Brain microvascular endothelial cell (primary cell): ENCODE results near the gene TMEM106C.

ENCODE experiments used
- DNase-seq: peaks from one replicate; pipeline ENCODE4 v3.0.0-alpha.2; 2020
- H3K27ac ChIP-seq: fragments of 250-450 bp; sonication (Bioruptor Pico); 2 replicates; pipeline ENCODE4 v1.5.1; 2020; ENCODE audit warnings: mild to moderate bottlenecking, moderate library complexity
- H3K27me3 ChIP-seq: fragments of 250-450 bp; sonication (Bioruptor Pico); replicated peaks from 2 replicates; pipeline ENCODE4 v1.5.1; 2020; ENCODE audit warnings: mild to moderate bottlenecking
- H3K36me3 ChIP-seq: fragments of 250-450 bp; sonication (Bioruptor Pico); replicated peaks from 2 replicates; pipeline ENCODE4 v1.5.1; 2020; ENCODE audit warnings: mild to moderate bottlenecking
- H3K4me3 ChIP-seq: 2 replicates; pipeline ENCODE4 v1.5.1; 2011; ENCODE audit warnings: low read depth, mild to moderate bottlenecking, control low read depth, low read length, moderate library complexity
- in situ Hi-C: cut with HindIII; loops from 2 replicates; pipeline ENCODE4 v1.10.0; 2017; ENCODE audit warnings: low sequenced_read_pairs, low pct_ligation_motif_present
- TF ChIP-seq, protein P1 (sequence below): IDR thresholded peaks from 2 replicates; pipeline ENCODE4 v1.5.1; 2011; ENCODE audit warnings: low read depth, mild to moderate bottlenecking, moderate library complexity, low read length, control low read depth, inconsistent platforms; ENCODE audit errors: missing control alignments

TMEM106C gene

DNA sequence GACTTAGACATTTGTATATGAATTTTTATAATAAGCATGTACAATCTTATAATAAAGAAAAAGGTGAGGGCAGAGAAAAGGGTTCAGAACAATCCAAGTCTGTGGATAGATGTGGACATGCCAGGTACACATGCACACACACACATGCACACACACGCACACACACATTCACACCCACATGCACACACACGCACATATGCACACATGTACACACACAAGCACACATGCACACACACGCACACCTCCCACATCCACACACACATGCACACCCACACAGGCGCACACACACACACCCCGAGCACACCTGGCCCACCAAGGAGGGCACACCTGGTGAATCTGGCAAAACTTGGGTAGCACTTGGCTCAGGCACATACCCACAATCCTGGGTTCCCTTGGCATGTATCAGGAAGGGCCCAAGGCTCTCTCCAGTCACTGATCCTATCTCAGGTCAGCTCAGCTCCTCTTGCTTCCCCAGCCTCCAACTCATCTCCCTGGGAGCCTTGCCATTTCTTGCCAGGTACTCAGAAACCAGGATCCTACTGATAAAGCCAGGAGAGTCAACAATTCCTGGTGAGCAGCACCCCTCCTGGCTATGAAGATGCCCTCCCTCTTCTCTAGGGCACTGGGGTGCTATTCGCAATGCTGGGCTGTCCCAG, 18.6 kb upstream of the TMEM106C start:
- H3K27ac ChIP-seq = no peak overlapping the region
- DNase-seq = no peak
- in situ Hi-C loops = no loop called here
- TF ChIP-seq, protein P1, sequence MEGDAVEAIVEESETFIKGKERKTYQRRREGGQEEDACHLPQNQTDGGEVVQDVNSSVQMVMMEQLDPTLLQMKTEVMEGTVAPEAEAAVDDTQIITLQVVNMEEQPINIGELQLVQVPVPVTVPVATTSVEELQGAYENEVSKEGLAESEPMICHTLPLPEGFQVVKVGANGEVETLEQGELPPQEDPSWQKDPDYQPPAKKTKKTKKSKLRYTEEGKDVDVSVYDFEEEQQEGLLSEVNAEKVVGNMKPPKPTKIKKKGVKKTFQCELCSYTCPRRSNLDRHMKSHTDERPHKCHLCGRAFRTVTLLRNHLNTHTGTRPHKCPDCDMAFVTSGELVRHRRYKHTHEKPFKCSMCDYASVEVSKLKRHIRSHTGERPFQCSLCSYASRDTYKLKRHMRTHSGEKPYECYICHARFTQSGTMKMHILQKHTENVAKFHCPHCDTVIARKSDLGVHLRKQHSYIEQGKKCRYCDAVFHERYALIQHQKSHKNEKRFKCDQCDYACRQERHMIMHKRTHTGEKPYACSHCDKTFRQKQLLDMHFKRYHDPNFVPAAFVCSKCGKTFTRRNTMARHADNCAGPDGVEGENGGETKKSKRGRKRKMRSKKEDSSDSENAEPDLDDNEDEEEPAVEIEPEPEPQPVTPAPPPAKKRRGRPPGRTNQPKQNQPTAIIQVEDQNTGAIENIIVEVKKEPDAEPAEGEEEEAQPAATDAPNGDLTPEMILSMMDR = no peak
- no peak overlapping the region for H3K4me3 ChIP-seq
- H3K36me3 ChIP-seq = no peaks in the 10 kb centered on the region
- H3K27me3 ChIP-seq = peaks cover 2% of the 10 kb centered on the region

DNA sequence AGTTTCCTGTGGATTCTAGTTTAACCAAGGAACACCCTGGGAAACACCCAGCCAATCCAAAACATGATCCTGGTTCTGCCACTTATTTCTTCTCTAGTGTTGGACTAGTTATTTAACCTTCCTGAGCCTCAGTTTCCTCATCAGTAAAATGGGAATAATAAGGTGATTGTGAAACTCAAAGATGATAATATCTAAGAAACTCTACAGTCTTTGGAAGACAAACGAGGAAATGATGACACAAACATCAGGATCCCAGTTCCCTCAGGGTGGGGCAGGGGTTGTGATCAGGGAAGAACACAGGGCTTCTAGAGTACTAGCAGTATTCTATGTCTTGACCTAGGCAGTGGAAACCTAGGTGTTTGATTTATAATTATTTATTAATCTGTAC, 18.1 kb upstream of the TMEM106C start:
- TF ChIP-seq, protein P1 = no peak
- Histone ChIP-seq H3K27ac (no peak overlapping the region), H3K4me3 (no peak overlapping the region), H3K27me3 (peaks cover 2% of the 10 kb centered on the region), H3K36me3 (no peaks in the 10 kb centered on the region)
- no peak for DNase-seq
- in situ Hi-C loops = no loop called here

DNA sequence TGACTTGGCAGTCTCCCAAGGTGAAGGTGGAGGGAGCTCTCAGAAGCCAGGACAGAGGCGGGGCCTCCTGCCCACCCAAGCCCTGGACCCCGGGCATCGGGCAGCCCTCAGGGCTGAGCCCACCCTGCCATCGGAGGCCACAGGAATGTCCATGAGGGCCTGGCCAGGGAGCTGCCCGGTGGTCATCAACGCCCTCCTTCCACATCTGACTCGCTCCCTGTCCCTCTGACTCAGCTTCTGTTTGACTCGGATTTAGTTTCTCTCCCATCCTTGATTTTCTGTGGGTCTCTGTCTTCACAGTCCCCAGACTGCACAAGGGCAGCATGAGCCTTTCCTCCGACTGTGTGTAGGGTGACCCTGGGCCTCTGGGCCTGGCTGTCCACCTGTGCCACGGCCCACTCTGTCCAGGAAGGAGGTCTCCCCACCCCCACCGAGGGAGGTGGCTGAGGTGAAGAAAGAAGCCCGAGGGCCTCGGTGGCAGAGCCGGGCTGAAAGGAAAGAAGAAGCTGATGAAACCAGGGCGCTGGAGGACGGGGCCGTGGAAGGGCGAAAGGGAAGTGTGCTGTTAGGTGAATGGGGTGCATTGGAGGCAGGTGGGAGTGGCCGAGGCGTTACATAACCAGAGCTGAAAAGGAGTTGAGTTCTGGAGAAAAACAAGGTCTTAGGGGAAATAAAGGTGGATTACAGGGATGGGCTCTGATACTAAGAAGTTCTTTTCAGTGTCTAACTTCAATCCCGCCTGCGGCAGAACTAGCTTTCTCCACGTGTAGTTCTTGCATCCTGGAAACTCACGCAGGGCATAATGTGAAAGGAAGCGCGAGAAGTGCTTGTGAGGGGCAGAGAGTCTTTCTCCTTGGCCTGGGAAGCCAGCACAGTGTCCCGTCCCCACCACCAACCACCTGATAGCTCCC, 16.7 kb upstream of the TMEM106C start:
- DNase-seq = peak; percentile 7
- H3K27me3 ChIP-seq = no peaks in the 10 kb centered on the region
- H3K36me3 ChIP-seq = no peaks in the 10 kb centered on the region
- in situ Hi-C loops = no loop called here
- H3K4me3 ChIP-seq = no peak overlapping the region
- no peak overlapping the region for H3K27ac ChIP-seq
- TF ChIP-seq, protein P1 = no peak

DNA sequence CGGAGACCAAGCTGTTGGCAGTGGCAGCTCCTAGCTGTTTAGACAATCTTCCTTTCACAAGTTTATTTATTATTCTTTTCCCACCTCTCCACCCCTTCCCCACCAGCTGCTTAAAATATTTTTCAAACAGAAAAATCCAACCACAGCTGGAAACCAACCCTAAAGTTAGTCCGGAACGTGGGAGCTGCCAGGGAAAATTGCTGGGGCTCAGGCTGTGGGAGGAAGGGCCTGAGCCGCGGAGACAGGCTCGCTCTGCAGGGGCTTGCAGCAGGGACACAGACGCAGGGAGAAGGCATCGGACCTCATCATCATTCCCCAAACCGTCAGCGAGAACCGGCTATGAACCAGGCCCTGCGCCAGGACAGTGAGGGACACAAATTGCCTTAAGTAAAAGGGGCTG, 16.1 kb upstream of the TMEM106C start:
- H3K36me3 ChIP-seq = no peaks in the 10 kb centered on the region
- in situ Hi-C loops = no loop called here
- TF ChIP-seq, protein P1 = no peak
- no peak overlapping the region for H3K27ac ChIP-seq
- H3K27me3 ChIP-seq = no peaks in the 10 kb centered on the region
- no peak overlapping the region for H3K4me3 ChIP-seq
- DNase-seq = no peak

DNA sequence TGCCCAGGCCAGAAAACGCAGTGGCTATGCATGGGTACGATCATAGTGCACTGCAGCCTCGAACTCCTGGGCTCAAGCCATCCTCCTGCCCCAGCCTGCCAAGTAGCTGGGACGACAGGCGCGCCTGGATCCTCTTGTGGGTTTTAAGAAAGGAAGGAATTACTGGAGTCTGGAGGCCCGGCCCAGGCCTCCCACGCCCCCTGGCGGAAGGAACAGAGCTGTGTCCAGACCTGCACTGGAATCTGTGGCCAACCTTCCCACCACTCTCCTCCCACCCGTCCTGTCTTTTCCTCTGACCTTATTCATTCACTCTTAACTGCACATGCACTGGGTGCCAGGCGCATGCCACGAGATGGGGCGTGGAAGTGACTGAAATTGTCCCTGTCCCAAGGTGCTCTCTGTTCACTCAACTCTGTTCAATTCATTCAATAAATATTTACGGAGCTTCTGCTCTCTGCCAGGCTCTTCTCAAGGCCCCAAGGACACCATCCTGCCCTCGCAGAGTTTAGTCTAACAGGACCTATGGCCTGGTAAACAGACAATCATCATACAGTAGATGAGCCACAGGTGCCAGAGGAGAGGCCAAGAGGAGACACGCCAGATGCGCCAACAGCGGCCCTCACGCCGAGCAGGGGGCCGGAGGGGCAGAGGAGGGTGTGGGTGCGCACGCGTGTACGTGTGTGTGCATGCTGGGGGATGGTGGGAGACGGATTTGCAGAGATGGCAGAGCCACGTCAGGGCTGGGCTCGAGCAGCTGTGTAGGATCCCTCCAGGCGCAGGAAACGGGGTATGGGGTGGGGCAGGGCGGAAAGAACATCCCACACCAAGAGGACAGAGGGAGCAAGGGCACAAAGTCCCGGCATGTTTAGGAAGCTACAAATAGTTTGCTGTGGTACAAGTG, 13.7 kb upstream of the TMEM106C start:
- H3K27ac ChIP-seq = no peak overlapping the region
- TF ChIP-seq, protein P1 = peak; percentile 94
- in situ Hi-C loops = no loop called here
- DNase-seq = peak; percentile 61
- no peaks in the 10 kb centered on the region for H3K36me3 ChIP-seq
- no peaks in the 10 kb centered on the region for H3K27me3 ChIP-seq
- no peak overlapping the region for H3K4me3 ChIP-seq
